CD4-positive, alpha-beta T cell treated with Interleukin-12 subunit alpha and Interleukin-12 subunit beta, for 1 hour (primary cell): ENCODE measurements around the gene TTLL8.
A peak's percentile ranks its signal among the peaks of the same experiment; 100 is the strongest.

Source experiments
- DNase-seq: peaks from one replicate; pipeline ENCODE4 v3.0.0-alpha.2; 2020

TTLL8 gene

DNA sequence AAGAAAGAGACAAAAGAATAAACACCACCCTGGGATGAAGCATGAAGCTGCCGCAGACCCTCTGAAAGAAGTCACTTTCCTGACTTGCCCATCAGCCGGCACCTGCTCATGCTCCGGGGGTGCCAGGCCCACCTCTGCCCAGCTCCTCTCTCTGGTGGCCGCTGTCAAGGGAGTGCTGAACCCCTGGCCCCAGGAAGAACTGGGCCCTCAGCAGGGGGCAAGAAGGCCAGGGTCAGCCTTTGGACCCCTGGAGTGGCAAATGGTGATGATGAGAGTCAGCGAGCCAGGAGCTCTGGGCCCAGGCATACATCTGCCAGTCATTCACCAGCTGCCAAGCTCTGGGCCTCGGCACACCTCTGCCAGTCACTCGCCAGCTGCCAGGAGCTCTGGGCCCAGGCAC, 17.4 kb downstream of the TTLL8 start:
- no peak for DNase-seq

DNA sequence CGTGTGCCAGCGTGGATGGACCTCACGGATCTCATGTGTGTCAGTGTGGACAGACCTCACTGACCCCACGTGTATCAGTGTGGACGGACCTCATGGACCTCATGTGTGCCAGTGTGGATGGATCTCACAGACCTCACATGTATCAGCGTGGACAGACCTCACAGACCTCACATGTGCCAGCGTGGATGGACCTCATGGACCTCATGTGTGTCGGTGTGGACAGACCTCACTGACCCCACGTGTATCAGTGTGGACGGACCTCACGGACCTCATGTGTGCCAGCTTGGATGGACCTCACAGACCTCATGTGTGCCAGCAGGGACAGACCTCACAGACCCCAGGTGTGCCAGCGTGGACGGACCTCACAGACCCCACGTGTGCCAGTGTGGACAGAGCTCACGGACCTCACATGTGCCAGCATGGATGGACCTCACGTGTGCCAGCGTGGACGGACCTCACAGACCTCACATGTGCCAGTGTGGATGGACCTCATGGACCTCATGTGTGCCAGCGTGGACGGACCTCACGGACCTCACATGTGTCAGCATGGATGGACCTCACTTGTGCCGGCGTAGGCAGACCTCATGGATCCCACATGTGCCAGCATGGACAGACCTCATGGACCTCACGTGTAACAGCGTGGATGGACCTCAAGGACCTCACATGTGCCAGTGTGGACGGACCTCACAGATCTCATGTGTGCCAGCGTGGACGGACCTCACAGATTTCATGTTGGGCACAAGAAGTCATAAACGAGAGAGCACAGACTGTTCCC, 18.2 kb downstream of the TTLL8 start:
- DNase-seq: no peak

DNA sequence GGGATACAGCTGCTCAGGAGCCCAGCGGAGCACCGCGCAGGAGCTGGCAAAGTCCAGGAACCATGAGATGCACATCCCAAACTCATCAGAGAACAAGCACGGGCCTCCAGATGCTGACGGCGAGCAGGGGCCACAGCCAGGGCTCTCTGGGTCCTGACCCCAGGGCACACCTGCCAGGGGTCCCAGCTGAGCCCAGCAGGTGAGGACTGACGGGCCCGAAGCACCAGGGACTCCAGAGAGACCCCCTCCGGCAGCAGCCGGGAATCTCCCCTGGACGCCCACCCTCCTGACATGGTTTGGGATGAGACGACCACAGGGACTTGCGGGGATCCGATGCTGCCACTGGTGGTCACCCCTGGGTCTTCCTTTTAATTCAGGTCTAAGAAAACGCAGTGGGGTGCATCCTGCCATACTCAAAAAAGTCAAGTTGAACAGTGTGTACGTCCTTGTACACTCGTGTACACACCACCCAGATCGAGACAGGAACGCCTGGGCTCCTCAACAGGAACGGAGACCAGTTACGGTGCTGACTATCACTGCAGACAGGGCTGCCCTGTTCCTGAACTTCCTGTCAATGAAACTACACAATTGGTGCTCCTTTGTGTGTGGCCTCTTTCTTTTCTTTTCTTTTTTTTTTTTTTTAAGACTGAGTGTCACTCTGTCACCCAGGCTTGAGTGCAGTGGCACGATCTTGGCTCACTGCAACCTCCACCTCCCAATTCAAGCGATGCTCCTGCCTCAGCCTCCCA, 21.9 kb downstream of the TTLL8 start:
- no peak for DNase-seq

DNA sequence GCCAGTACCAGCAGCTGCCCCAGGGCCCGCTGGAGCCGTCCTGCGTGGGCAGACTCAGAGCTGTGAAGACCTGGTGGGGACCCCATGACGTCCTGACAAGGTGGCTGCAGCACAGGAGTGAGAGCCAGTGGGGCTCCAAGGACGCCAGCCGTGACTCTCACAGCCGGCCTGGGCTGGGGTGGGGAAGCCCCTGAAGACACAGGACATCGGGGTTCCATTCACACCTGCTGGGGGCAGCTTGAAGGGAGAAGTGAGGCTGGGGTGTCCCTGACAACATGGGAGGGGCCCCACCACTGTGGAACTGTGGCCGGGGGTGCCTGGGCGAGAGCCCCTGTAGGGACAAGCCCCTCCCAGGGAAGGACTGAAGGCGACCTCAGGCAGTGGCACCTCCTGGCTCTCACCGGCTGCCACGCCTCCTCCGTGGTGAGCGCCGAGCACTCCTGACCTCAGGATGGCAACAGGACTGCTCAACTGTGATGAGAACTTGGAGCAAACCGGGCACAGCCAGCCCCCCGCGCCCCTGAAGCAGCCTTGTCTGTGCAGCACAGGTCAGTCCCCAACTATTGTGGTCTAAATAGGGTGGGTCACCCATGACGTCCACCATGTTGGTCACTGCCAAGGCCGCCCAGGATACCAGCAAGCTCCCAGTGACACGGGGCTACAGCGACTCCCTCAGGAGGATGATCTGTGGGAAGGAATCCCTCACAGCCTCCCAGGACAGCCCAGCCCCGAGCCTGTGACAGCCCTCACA, 22.8 kb downstream of the TTLL8 start:
- no peak for DNase-seq

DNA sequence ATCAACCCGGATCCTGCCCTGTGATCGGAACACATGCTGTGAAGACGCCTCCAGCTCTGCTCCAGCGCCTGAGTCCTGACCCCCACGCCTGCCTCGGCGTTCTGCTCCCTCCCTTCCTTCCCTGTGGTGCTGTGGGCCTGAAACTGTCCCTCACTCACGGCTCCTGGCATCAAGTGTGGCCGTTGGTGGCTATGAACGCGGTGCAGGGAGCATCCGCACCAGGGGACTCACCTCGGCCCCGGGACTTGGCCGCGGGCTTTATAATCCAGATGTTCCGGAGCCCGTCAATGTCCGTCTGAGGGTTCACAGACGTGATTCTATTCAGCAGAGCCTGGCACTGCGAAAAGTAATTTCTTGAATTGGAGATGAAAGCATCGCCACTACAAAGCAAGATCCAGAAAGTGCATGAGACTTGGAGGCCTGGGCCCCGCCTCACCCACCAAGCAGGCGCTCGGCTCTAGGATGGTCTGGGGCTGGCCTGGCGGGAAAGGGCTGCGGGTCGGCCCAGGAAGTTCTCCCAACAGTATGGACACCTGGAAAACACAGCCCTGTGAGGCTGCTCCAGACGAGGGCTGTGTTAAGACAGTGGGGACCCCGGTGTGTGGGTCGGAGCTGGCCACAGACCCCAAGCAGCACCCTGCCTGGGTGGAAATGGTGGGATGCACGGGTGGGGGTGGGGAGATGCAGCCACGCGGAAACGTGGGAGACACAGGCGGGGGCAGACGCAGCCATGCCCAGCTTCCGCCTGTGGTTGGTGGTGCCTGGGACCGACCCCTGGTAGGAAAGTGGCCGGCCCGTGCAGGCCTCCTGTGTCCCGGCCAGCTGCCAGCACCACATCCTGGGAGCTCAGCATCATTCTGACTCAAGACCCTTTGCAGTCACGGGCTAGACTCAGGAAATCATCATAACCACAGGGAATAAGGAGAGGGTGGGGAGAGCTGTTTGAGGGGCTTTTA, 23.7 kb downstream of the TTLL8 start:
- no peak for DNase-seq

DNA sequence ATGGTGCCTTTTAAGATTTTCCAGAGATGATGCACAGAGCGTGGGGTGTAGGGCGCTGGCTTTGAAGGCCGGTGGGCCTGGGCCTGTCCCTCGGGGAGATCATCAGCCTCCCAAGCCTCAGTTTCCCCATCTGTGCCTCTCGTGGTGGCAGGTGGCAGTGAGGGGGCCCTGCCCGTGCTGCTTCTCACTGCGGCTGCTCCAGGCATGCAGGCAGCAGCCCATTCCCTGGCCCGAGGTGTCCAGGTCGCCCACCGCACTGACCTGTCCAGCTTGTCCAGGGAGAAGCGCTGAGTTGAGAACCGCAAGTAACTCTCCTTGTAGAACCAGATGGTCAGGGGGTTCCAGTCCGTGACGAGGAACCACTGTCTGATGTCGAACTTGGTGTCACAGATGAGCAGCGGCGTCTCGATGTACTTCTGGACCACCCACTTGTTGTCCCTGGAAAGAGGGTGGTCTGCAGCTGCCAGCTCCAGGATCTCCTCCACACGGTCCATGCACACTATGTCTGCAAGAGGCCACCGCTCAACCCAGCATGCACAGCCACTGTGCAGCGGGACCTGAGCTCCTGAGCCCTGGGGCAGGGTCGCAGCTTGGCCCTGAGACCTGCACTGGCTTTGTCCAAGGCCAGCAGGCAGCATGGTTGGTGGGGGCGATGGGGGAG, 25.0 kb downstream of the TTLL8 start:
- DNase-seq: no peak

DNA sequence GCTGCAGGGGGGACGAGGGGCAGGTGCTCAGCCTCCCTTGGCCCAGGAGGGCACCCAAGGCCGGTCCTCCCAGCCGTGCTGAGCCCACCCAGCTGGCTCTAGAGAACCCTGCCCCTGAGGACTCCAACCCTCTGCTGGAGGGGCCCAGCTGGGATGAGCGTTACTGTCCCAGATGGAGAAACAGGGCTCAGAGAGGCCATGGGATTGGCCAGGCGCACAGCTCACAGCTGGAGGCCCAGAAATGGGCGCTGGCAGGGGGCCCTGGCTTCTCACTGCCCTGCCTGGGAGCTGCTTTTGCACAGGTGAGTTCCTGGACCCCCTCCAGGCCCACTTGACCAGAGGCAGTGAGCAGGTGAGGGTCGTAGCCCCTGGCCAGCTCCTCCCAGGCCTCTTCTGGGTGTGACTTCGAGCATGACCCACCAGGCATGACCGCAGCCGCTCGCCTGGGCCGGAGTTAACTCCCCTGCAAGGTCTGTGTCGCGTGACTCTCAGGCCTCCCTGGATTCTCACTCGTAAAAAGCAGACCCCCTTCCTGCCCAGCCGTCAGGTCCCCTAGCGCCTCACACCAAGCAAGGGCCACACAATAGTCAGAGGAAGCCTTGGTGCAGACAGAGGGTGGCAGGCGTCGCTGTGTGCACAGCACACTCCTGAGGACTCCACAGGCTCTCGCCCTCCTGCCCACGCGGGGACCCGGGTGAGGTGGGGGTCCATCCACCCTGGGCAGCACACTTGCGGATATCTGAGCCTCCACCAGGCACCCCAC, 25.8 kb downstream of the TTLL8 start:
- DNase-seq: no peak

DNA sequence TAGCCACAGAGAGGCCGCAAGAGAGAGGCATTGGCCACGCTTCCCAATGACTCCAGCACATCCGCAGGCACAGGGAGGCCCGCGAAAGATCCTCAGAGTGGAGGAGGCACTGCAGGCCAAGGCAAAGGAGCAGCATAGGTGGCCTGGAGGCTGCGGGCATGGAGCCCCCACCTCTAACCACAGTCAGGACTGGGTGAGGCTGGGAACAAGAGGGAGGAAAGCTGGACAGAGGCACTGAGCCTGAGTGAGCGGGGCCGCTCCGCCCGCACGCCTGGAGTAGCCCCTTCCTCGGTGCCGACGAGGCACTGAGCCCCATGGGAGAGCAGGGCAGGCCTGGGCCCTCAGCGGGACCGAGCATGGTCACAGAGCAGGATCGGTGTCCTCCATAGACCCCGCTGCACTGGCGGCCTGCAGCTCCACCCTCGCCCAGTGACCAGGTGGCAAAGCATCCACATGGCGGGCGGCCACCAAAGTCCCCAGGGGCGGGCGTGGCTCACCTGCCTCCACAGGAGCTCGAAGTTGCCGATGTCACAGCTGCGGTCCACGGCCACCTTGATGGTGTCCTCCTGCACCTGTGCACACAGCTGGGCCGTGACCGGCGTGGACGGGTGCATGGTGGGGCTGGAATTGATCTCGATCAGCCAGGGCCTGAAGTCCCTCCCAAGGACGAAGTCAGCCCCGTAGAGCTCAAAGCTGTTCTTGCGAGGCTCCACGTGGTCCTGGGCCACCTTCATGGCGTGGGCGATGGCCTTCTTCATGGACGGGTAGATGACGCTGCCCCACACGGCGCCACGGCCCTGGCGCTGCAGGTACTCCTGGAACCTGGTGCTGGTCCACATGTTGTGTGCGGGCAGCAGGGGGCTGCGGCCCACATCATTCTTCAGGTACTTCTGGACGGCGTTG, 26.7 kb downstream of the TTLL8 start:
- no peak for DNase-seq

DNA sequence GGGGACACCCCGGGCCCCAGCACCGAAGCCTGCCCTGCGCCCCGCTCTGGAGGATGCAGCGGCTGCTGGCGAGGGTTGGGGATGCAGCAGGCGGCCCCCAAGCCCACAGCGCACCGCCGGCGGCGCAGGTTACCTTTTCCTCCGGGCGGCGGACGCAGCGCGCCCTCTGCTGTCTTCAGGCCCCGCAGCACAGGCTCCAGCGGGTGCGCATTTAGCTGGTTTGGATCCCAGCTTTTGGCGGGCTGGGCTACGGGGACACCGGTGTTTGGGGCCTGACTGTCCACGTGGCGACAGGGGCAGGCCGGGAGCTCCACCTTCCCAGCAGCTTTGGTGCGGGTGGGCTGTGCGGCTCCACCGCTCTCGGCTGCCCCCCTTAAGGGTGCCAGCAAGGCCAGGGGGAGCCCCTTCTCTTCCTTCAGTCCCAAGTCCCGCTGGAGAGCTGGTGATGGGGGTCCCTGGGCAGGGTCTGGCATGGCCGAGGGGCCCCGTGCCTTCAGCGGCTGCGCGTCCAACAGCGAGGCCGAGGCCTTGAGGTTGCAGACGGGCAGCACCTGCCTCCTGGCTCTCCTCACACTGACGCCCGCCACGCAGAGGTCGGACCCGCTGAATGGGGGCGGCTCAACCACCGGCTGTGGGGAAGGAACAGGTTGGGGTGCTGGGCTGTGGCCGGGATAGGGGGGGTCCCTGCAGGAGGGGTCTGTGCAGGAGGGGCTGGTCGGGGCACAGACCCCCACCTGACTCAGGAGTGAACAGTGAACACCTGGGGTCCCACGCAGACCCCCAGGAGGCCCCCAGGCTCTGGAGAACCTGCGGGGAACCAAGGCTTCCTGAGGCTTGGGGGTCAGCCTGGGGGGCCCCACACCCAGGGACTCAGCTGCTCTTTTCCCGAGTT, 27.6 kb downstream of the TTLL8 start:
- peak; percentile 86 for DNase-seq

DNA sequence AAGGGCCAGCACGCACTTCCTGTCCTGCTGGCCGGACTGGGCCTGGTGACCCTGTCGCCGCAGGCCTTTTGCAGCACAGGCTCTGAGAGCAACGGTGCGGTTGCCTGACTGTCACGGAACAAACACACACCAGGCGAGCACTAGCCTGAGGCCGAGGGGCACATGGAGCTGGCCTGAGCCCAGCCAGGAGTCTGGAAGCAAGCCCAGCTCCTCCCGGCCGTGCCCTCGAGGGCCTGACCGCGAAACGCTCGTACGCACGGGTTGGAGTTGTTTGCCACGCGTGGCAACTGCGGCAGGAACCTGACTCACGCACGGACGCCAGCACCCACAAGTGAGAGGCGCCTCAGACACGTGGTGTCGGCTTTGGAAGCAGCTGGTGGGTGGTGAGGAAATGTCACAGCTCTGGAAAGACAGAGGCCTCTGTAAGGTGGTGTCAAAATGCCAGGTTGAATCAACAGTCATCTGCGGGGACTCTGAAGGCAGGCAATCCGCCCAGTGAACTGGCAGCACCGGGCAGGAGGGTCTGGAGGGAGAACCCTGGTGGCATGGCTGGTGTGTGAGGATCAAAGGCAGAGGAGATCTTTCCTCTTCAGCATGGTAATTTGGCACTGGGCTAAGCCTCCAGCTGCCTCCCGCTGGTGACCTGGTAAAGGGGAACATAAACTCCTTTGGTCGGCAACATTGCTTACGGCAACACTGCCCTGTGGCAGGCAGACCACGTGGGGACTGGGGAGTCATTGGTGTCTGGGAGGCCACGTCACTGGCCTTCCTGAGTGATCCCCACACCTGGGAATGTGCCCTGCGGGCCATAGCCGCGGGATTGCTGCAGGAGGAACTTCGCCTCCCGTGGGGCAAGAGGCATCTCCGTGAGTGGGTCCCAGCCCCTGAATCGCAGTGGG, 30.2 kb downstream of the TTLL8 start:
- DNase-seq: peak; percentile 37

DNA sequence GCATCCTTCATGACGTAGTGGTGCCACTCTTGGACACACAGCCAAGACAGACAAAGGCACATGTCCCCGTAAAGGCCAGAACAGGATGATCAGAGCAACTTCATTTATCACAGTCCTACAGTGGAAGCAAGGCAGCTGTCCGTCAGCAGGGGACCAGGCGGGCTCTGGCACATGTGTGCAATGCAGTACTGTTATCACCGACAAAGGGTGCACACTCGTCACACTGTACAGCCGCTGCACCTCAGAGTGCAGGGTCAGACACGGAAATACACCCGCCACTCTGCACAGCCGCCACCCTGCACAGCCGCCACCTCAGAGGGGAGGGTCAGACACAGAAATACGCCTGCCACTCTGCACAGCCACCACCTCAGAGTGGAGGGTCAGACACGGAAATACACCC, 32.1 kb downstream of the TTLL8 start:
- DNase-seq: no peak

DNA sequence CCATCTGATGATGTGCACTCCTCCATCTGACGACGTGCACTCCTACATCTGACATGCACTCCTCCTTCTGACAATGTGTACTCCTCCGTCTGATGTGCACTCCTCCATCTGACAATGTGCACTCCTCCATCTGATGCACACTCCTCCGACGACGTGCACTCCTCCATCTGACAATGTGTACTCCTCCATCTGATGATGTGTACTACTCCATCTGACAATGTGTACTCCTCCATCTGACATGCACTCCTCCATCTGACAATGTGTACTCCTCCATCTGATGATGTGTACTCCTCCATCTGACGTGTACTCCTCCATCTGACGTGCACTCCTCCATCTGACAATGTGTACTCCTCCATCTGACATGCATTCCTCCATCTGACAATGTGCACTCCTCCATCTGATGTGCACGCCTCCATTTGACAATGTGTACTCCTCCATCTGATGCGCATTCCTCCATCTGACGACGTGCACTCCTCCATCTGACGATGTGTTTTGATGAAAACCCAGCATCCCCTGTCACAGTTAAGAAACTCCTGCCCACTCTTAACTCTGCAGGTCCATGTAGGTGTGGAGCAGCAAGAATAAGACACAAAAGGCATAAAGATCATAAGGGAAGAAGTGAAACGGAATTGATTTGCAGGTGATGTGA, 35.8 kb downstream of the TTLL8 start:
- DNase-seq: no peak

DNA sequence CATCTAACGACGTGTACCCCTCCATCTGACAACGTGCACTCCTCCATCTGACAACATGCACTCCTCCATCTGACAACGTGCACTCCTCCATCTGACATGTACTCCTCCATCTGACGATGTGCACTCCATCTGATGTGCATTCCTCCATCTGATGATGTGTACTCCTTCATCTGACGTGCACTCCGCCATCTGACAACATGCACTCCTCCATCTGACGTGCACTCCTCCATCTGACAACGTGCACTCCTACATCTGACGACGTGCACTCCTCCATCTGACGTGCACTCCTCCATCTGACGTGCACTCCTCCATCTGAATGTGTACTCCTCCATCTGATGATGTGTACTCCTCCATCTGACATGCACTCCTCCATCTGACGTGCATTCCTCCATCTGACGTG, 37.5 kb downstream of the TTLL8 start:
- no peak for DNase-seq

DNA sequence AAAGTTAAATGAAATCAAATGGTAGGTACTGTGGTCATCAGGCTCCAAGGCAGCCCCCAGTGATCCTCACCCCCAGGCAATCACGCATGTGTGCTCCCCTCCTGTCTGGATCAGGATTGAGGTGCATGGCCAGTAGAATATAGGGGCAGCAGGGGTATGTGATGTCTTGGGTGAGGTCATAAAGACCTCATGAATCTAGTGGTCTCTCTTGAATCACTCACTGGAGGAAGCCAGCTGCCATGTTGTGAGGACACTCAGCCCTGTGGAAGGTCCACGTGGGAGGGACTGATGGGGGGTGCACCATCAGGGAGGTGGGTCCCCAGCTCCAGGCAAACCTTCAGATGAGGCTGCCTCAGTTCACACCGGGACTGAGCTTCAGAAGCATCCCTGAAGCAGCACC, 38.8 kb downstream of the TTLL8 start:
- DNase-seq: no peak

DNA sequence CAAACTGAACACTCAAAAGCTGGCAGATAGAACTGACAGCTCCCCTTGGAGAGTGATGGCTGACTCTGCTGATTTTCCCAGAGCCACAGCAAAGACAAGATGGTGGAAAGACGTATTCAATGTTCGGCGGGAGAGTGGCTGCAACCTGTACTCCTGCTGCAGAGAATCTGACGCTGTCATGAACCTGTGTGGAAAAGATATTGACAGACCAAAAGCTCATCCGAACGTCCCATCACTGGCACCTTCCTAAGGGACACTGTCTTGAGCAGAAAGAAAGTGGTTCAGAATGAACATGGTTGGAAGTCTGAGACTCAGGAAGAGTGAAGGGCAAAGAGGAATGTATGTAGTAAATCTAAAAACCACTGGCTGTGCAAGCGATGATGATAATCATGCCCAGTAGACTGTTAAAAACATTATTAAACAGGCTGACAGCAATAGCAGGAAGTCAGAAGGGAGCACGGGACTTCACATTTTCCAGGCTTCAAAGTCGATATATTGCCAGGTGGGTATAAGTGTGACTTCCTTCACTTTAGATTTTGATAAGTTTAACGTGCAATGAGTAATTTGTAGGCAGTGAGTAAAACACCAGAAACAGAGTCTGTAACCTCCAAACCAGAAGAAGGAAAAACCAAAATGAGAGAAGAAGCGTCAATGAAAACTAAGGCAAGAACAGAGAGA, 39.4 kb downstream of the TTLL8 start:
- peak; percentile 55 for DNase-seq

DNA sequence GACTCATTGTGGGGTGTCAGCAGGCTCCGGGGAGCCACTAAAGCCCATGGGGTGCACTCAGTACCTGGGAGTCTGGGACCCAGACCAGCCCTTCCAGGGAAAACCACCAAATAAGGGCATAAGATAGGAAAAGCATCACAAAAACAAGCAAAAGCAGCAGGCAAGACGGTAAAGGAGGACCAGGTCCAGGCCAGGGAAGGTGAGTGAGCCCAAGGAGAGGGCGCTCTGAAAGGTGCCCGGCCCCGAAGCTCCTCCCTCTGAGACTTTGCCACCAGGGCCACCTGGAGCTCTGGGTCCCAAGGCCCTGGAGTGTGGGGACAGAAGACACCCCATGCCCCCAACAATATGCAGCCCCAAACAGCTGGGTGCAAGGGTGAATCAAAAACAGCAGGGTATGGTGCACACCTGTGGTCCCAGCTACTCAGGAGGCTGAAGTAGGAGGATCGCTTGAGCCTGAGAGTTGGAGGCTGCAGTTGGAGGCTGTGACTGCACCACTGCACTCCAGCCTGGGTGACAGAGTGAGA, 40.3 kb downstream of the TTLL8 start:
- no peak for DNase-seq
